ENCODE measurements around the gene CDA.
"Not testable (repeated sequence)": the region's sequence is repeated elsewhere in the genome, so short reads cannot be mapped to it uniquely, and the experiment has no call there.

CDA gene

GRCh38 chr1:20584890-20585289 lies 4.0 kb upstream of the CDA start:
- no peak for DNase-seq (ENCODE audit: insufficient read length, low spot score)
- no peak for FAIRE-seq

- no peak for FAIRE-seq
- no peak for DNase-seq (ENCODE audit: insufficient read length, low spot score)
Observed at GRCh38 chr1:20586953-20587660, 1.8 kb upstream of the CDA start.

- DNase-seq (ENCODE audit: insufficient read length, low spot score), result no peak
- peak; percentile 42 for FAIRE-seq
Observed at GRCh38 chr1:20587661-20588053, 1.2 kb upstream of the CDA start.

GRCh38 chr1:20589331-20590278 lies 708 bp downstream of the CDA start:
- peak; percentile 31 for FAIRE-seq

DNA sequence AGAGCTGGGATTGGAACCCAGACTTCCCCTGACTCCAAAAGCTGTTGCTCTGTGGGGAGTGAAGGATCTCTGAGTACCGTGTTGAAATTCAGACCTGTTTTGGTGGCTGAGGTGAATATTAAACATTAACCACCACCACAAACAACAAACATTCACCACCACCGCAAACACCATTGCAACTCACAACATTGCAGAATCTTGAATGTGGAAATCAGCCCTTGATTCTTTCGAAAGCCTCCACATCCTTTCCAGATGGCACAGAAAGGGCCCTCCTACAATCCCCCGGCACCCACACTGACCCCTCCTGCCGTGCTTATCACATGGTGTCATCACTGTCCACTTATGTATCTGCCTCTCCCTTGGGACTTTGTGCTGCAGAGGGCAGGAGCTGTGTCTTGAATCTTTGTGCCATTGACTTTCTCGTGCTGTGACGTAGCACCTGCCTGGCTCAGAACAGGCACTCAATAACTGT lies 1.4 kb downstream of the CDA start:
- DNase-seq (ENCODE audit: insufficient read length, low spot score), result no peak
- FAIRE-seq, result no peak

More at GRCh38 chr1:20589331-20590278, 708 bp downstream of the CDA start:
- DNase-seq (ENCODE audit: insufficient read length, low spot score), result no peak

DNA sequence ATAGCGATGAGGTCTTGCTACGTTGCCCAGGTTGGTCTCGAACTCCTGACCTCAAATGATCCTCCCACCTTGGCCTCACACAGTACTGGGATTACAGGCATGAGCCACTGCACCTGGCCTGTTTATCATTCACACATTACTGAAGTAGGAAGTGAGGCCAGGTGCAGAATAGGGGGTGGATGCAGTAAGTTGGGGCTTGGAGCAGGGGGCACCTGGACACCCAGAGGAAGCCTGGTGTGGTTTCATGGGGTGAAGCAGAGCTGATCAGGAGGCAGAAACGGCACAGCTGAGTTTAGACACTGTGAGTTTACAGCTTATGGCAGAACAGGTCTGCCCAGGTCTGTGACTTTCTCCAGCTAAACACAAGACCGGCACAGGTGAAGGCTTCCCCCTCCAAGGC lies 4.9 kb downstream of the CDA start:
- DNase-seq (ENCODE audit: insufficient read length, low spot score) (no peak), FAIRE-seq (no peak)

- FAIRE-seq (no peak), DNase-seq (ENCODE audit: insufficient read length, low spot score) (no peak)
Observed at GRCh38 chr1:20594746-20595145, 5.8 kb downstream of the CDA start.

- FAIRE-seq, result no peak
- DNase-seq (ENCODE audit: insufficient read length, low spot score), result no peak
Observed at GRCh38 chr1:20596106-20596505, 7.2 kb downstream of the CDA start.

- DNase-seq (ENCODE audit: insufficient read length, low spot score), result no peak
- no peak for FAIRE-seq
Observed at GRCh38 chr1:20597650-20598049, 8.8 kb downstream of the CDA start.

- DNase-seq (ENCODE audit: insufficient read length, low spot score), result no peak
- FAIRE-seq, result no peak
Observed at GRCh38 chr1:20600156-20600555, 11.3 kb downstream of the CDA start.

DNA sequence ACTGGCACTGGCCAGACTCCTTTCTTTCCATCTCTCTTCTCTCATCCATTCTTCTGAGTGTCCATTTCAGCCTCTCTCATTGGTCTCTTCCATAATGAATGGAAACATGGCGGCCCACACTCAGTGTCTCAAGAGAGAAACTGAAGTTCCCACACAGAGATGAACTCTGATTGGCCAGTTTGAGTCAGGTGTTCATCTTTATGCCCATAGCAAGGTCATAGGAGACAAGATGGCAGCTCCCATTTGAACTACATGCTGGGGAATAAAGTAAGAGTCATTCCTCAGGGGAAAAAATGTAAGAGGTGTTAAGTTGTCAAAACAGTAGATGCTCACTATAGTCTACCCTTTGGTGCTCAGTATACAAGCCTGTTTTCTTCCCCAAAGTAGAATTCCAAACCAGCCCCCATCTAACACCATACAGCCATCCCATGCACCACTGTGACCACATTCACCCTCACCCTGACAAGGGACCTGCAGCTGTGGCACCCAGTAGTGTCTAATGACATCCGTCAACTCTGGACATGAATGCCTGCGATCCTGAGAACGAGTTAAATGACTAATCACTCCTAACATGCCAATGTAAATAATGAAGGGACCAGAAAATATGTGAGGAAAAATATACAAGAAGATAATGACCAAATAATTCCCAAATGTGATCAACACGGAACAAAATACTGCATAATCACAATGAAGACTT lies 12.4 kb downstream of the CDA start:
- no peak for DNase-seq (ENCODE audit: insufficient read length, low spot score)
- no peak for FAIRE-seq

- FAIRE-seq, result no peak
- DNase-seq (ENCODE audit: insufficient read length, low spot score), result no peak
Observed at GRCh38 chr1:20602851-20603450, 14.1 kb downstream of the CDA start.

GRCh38 chr1:20603504-20604464 lies 14.9 kb downstream of the CDA start:
- FAIRE-seq (no peak), DNase-seq (ENCODE audit: insufficient read length, low spot score) (peak; percentile 59)

DNA sequence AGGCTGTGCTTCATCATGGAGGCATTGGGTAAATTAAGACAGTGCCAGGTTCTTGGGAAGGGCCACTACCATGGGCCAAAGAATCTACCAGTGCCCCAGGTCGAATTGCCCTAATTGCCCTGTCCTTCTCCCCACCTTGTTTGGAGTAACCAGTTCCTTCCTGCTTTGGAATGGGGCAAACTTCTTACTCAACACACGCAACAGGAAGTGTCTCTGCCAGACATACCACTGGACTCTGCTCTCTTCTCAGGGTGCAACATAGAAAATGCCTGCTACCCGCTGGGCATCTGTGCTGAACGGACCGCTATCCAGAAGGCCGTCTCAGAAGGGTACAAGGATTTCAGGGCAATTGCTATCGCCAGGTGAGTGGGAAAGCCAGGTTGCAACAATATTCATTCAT lies 15.8 kb downstream of the CDA start:
- FAIRE-seq (no peak), DNase-seq (ENCODE audit: insufficient read length, low spot score) (no peak)

DNA sequence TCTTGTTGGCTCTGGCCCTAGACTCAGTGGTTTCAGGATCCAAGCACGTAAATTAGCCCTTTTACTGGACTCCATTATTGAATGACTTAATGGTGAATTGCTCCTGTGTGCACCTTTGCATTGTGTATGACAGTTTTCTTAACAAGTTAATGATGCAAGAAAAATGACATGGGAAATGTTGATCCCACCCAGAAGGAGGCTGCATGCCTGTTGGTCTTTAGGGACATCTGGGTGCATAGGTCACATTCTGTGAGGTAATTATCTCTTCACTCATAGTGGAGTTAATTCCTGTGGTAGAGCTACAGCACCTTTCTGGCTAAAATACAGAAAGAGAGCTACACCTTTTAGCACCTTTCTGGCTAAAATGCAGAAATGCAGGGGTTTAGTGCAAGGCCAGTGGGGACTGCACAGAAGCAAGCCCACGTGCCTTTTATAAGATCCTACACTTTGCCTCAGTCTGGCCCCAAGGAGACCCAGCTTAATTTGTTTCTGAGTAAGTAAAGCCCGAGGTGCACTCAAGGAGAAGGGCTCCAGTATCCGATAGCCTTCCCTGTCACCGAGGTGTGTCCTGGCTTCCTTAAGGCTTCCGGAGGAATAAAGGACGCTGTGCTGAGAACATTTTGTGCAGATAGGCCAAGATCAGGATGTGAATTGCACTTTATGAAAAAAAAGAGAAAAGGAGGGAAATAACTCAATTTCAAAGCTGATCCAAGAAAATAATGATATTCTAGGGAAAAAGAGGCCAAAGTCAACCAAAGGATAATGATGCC lies 18.1 kb downstream of the CDA start:
- not testable (repeated sequence) for FAIRE-seq; DNase-seq (ENCODE audit: insufficient read length, low spot score)

GRCh38 chr1:20609541-20609940 lies 20.6 kb downstream of the CDA start:
- no peak for DNase-seq (ENCODE audit: insufficient read length, low spot score)
- FAIRE-seq, result no peak

- no peak for DNase-seq (ENCODE audit: insufficient read length, low spot score)
- FAIRE-seq, result no peak
Observed at GRCh38 chr1:20610970-20611369, 22.1 kb downstream of the CDA start.

DNA sequence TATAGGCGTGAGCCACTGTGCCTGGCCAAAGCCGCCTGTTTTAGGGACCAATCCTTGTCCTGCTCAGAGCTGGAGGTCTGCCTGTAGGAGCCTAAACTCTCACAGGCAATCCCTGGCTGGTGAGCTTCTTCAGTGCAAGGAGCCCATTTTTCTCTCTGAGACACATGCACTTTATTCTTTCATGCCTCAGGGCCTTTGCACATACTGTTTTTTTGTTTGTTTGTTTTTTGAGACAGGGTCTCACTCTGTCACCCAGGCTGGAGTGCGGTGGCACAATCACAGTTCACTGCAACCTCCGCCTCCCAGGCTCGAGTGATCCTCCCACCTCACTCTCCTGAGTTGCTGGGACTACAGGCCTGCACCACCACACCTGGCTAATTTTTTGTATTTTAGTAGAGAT lies 22.8 kb downstream of the CDA start:
- FAIRE-seq, result no peak

DNA sequence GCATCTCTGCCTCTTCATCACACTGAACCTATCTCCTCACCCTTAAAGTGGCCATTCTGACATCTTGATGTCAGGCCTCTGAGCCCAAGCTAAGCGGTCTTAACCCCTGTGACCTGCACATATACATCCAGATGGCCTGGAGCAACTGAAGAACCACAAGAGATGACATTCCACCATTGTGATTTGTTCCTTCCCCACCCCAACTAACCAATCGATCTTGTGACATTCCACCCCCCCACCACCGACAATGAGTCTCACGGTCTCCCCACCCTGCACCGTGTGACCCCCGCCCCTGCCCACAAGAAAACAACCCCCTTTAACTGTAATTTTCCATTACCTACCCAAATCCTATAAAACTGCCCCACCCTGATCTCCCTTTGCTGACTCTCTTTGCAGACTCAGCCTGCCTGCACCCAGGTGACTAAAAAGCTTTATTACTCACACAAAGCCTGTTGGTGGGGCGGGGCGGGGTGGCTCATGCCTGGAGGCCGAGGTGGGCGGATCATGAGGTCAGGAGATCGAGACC lies 23.4 kb downstream of the CDA start:
- DNase-seq (ENCODE audit: insufficient read length, low spot score) (no peak), FAIRE-seq (peak; percentile 80)

More for the DNA sequence above, 22.8 kb downstream of the CDA start:
- DNase-seq (ENCODE audit: insufficient read length, low spot score), result no peak
